Pulmonary artery endothelial cell (primary cell): Measurements from ENCODE around the gene GRM2. TPM values are rescaled to one million over a fixed set of nuclear protein-coding genes. Genes with fewer than 3 reads are reported as not detected.
"Not testable (repeated sequence)": the region's sequence is repeated elsewhere in the genome, so short reads cannot be mapped to it uniquely, and the experiment has no call there.

Source experiments
- DNase-seq: peaks from one replicate; pipeline ENCODE4 v3.0.0-alpha.2; 2011; ENCODE audit warnings: low read depth, low spot score
- total RNA-seq: library from RNA; depleted of rRNA; stranded (reverse); fragments of >200 nt; gene quantifications from 2 replicates; pipeline ENCODE4 v1.2.3, GENCODE V29; 2014

GRM2 gene
- total RNA-seq, 1 donor from 2014 or later, result not detected

DNA sequence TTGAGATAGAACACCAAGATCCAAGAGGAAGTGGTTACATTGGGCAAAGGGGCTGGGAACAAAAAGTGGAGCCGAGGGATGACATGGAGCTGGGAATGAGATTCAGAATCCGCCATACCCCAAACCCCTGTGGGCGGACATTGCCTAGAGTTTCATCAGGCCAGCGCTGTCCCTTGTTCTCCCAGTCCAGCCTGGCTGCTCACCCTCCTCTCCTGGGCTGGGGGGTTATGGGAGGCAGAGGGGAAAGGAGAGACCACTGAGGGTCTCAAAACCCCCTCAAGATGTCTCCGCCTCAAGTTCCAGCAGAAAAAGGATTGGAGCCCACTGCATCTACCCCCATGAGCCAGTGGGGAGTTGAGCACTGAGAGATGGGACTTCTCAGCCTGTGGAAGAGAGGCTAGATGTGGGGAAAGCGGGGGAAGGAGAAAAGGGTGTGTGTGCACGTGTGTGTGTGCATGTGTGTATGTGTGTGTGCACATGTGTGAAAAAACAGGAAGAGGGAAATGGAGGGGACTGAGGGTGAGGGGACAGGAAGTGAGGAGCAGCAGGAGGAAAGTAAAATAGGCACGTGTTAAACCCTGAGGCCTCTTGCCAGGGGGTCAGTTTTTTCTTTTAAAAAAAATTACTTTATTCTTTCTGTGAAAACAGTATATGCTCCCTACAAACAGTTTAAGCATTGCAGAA is 14.3 kb downstream of the GRM2 start:
- DNase-seq, result no peak

GRCh38 chr3:51722362-51722761 is 15.5 kb downstream of the GRM2 start:
- DNase-seq, result no peak

DNA sequence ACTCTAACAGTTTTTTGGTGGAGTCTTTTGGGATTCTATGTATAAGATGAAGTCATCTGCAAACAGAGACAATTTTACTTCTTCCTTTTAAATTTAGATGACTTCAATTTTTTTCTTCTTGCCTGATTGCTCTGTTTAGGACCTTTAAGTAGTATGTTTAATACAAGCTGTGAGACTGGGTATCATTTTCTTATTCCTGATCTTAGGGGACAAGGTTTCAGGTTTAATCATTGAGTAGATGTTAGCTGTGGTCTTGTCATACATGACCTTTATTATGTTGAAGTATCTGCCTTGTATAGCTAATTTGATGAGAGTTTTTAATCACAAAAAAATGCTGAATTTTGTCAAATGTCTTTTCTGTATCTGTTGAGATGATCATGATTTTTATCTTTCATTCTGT is 20.6 kb downstream of the GRM2 start:
- no peak for DNase-seq

- no peak for DNase-seq
These were observed 22.3 kb downstream of the GRM2 start for GRCh38 chr3:51729042-51729633.

DNA sequence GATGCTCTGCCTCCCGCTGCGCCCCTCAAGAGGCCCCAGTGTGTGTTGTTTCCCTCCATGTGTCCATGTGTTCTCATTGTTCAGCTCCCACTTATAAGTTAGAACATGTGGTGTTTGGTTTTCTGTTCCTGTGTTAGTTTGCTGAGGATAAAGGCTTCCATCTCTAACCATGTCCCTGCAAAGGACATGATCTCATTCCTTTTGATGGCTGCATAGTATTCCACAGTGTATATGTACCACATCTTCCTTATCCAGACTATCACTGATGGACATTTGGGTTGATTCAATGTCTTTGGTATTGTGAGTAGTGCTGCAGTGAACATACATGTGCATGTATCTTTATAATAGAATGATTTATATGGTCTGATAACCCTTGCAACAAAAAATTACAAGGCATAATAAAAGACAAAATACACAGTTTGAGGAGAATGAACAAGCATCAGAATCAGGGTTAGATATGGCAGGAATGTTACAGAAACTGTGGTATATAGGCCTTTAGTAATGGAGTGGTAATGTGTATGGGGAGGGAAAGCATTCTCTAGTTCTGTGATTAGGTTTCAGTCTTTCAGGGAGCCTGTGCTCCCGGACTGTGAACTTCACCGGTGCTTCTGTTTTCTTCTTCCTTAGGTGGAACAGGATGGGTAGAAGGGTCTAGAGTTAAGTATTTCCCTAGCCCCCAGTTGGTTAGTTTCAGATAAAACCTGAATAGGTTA is 27.1 kb downstream of the GRM2 start:
- DNase-seq, result no peak

- no peak for DNase-seq
These were observed 27.7 kb downstream of the GRM2 start for GRCh38 chr3:51734572-51734907.

GRCh38 chr3:51735039-51735438 is 28.2 kb downstream of the GRM2 start:
- no peak for DNase-seq

GRCh38 chr3:51735950-51736349 is 29.1 kb downstream of the GRM2 start:
- no peak for DNase-seq

DNA sequence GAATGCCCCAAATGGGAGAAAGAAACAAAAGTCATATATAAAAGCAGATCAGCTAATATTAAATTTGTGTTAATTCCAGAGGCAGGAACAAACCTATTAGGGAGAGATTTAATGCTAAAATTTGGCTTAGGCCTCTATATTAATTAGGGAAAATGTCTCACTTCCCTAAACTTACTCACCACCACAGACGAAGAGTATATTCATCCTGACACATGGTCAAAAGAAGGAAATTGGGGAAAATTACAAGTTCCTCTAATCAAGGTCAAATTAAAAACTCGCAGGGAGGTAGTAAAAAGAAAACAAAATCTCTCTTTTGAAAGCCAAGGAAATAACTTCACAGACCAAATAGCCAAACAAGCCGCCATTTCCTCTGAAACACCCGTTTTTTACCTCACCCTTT is 32.2 kb downstream of the GRM2 start:
- DNase-seq, result no peak

DNA sequence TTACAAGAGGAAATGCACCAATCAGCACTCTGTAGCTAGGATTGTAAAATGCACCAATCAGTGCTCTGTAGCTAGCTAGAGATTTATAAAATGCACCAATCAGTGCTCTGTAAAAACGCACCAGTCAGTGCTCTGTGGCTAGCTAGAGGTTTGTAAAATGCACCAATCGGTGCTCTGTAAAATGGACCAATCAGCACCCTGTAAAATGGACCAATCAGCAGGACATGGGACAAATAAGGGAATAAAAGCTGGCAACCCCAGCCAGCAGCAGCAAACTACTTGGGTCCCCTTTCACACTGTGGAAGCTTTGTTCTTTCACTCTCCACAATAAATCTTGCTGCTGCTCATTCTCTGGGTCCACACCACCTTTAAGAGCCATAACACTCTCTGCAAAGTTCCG is 35.5 kb downstream of the GRM2 start:
- DNase-seq, result not testable (repeated sequence)

DNA sequence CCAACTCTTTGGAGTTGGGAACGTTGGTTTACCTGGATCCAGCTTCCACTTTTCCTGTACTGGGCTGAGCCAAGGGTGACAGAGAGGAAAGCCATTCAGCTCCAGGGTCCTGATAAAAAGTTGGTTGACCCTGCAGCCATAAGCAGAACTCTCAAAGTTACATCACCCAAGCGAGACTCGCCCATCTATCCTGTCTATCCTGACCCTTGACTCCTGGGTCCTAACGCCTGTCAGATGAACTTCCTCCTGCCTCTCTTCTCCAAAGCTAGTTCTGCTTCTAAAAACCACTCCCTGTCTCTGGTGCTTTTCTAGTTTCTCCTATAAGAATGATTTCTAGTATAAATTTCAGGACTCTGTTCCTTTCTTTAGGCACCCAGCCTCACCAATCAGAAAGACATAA is 36.1 kb downstream of the GRM2 start:
- not testable (repeated sequence) for DNase-seq

DNA sequence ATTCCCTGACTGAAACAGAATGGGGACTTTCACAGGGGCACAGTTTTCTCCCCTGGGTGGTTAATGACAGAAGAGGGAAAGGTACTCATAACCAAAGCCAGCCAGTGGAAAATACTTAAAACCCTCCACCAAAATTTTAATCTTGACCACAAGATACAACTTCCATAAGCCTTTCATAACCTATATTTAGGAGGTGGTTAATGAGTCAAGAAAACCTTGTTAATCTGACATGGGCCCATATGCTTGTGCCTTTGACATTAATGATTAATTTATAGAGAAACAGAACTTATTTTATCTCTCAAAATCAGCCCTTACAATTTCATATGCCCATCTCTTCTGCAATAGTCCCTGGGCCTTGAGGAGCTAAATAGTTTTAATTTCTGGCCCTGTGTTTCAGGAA is 41.0 kb downstream of the GRM2 start:
- DNase-seq, result no peak

GRCh38 chr3:51748327-51748726 is 41.5 kb downstream of the GRM2 start:
- DNase-seq, result no peak

GRCh38 chr3:51750878-51751277 is 44.0 kb downstream of the GRM2 start:
- DNase-seq, result no peak

- no peak for DNase-seq
These were observed 44.4 kb downstream of the GRM2 start for GRCh38 chr3:51751287-51751686.

GRCh38 chr3:51753763-51754750 is 47.2 kb downstream of the GRM2 start:
- not testable (repeated sequence) for DNase-seq

DNA sequence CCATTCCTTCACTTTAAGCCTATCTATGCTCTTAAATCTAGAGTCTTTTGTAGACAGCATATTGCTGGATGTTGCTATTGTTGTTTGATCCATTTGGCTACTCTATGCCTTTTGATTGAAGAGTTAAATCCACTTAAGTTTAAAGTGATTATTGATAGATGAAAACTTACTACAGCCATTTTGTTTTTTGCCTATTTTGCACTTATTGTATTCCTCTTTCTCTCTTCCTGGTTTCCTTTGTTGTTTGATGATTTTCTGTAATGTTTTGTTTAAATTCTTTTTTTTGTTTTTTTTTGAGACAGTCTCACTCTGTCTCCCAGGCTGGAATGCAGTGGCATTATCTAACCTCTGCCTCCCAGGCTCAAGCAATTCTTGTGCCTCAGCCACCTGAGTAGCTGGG is 52.3 kb downstream of the GRM2 start:
- DNase-seq, result no peak

Other genes with a start within 250 kb of the GRM2 start
- gene DCAF1, start 207.1 kb upstream of the GRM2 start, total RNA-seq, result 17.7 and 26.9 TPM in 2 replicates
- 17.8 and 20.1 TPM in 2 replicates for gene RAD54L2, start 168.3 kb upstream of the GRM2 start, total RNA-seq
- 29.4 and 31.5 TPM in 2 replicates for gene TEX264, start 35.8 kb upstream of the GRM2 start, total RNA-seq
- not detected in 2 replicates for gene IQCF6, start 72.2 kb downstream of the GRM2 start, total RNA-seq
- gene IQCF2, start 154.5 kb downstream of the GRM2 start, total RNA-seq, result not detected in 2 replicates
- gene IQCF5, start 168.5 kb downstream of the GRM2 start, total RNA-seq, result not detected in 2 replicates
- 0.13 TPM in 1 of 2 replicates, not detected in the other for gene IQCF1, start 196.3 kb downstream of the GRM2 start, total RNA-seq
- 33.2 and 50.7 TPM in 2 replicates for gene RRP9, start 234.8 kb downstream of the GRM2 start, total RNA-seq
- gene PARP3, start 235.3 kb downstream of the GRM2 start, total RNA-seq, result 10.1 and 11.7 TPM in 2 replicates
- gene GPR62, start 248.3 kb downstream of the GRM2 start, total RNA-seq, result 0.07 TPM in 2 replicates